GM23338 (cell line): ENCODE measurements around the gene CACNA1G. TPM values are rescaled to one million over a fixed set of nuclear protein-coding genes. Genes with fewer than 3 reads are reported as not detected.

Experiments
- ATAC-seq: fragments of 200-7000 bp; cut with Tn5 transposase; 3 replicates; pipeline ENCODE4 v1.9.1; 2020
- DNase-seq: peaks from one replicate; pipeline ENCODE4 v3.0.0-alpha.2; 2015; ENCODE audit warnings: low spot score
- H2AFZ ChIP-seq: fragments of 200-600 bp; sonication (generic); 2 replicates; pipeline ENCODE4 v1.8.0; 2016; ENCODE audit warnings: antibody characterized with exemption, mild to moderate bottlenecking, moderate library complexity
- H3F3A ChIP-seq: fragments of 200-600 bp; sonication (generic); replicated peaks from 2 replicates; pipeline ENCODE4 v1.8.0; 2017; ENCODE audit warnings: antibody characterized with exemption, mixed run types, low read depth
- H3K27ac ChIP-seq: fragments of 200-600 bp; sonication (generic); 2 replicates; pipeline ENCODE4 v1.6.1; 2016; ENCODE audit warnings: low read depth
- H3K27me3 ChIP-seq: fragments of 200-600 bp; sonication (generic); 2 replicates; pipeline ENCODE4 v1.8.0; 2016; ENCODE audit warnings: mild to moderate bottlenecking, mixed run types, moderate library complexity; ENCODE audit not compliant: insufficient read depth
- H3K36me3 ChIP-seq: fragments of 200-600 bp; sonication (generic); 2 replicates; pipeline ENCODE4 v1.8.0; 2016; ENCODE audit warnings: mild to moderate bottlenecking; ENCODE audit not compliant: insufficient read depth
- H3K4me1 ChIP-seq: fragments of 200-600 bp; sonication (generic); 2 replicates; pipeline ENCODE4 v1.8.0; 2016; ENCODE audit warnings: mild to moderate bottlenecking, moderate library complexity; ENCODE audit not compliant: insufficient read depth
- H3K4me2 ChIP-seq: fragments of 200-600 bp; sonication (generic); 2 replicates; pipeline ENCODE4 v1.7.1; 2017; ENCODE audit warnings: mixed run types
- H3K4me3 ChIP-seq: fragments of 200-600 bp; sonication (generic); 2 replicates; pipeline ENCODE4 v1.6.1; 2016; ENCODE audit warnings: mixed run types
- H3K79me2 ChIP-seq: fragments of 200-600 bp; sonication (generic); replicated peaks from 2 replicates; pipeline ENCODE4 v1.8.0; 2017; ENCODE audit warnings: mild to moderate bottlenecking; ENCODE audit not compliant: insufficient read depth
- H3K9me2 ChIP-seq: fragments of 200-600 bp; sonication (generic); 2 replicates; pipeline ENCODE4 v1.8.0; 2017; ENCODE audit not compliant: insufficient read depth
- H4K20me1 ChIP-seq: fragments of 200-600 bp; sonication (generic); replicated peaks from 2 replicates; pipeline ENCODE4 v1.8.0; 2017; ENCODE audit warnings: mild to moderate bottlenecking; ENCODE audit not compliant: insufficient read depth
- H3K27ac Mint-ChIP-seq: 2 replicates; pipeline ENCODE4 v1.8.0; 2020; ENCODE audit warnings: inconsistent platforms, mild to moderate bottlenecking, moderate library complexity, mixed read lengths
- H3K27me3 Mint-ChIP-seq: 3 replicates; pipeline ENCODE4 v1.8.0; 2022; ENCODE audit warnings: low read depth, mild to moderate bottlenecking, moderate library complexity, mixed read lengths, inconsistent platforms; ENCODE audit not compliant: insufficient read depth, poor library complexity
- H3K36me3 Mint-ChIP-seq: 3 replicates; pipeline ENCODE4 v1.8.0; 2021; ENCODE audit warnings: low read depth, mild to moderate bottlenecking, inconsistent platforms, moderate library complexity, mixed read lengths
- H3K4me1 Mint-ChIP-seq: 3 replicates; pipeline ENCODE4 v1.8.0; 2020; ENCODE audit warnings: mild to moderate bottlenecking, inconsistent platforms, mixed read lengths
- H3K4me3 Mint-ChIP-seq: 3 replicates; pipeline ENCODE4 v1.8.0; 2021; ENCODE audit warnings: moderate library complexity, mild to moderate bottlenecking, inconsistent platforms, mixed read lengths
- H3K9me3 Mint-ChIP-seq: 3 replicates; pipeline ENCODE4 v1.8.0; 2020; ENCODE audit warnings: moderate library complexity, mild to moderate bottlenecking, inconsistent platforms, mixed read lengths
- CREB1 ChIP-seq: fragments of 250-450 bp; sonication (Bioruptor Pico); IDR thresholded peaks from 2 replicates; pipeline ENCODE4 v1.5.0; 2020; ENCODE audit warnings: low read depth, mild to moderate bottlenecking, moderate library complexity
- CTCF ChIP-seq, 2 experiments: fragments of 200-600 bp in 1 of 2; sonication (generic) in 1 of 2; conservative IDR thresholded peaks; 2 replicates each; pipeline versions ENCODE4 v1.5.1 to v1.6.1; 2016 to 2017; ENCODE audit warnings: antibody characterized with exemption in 2 of 2, low read depth in 2 of 2, mild to moderate bottlenecking in 2 of 2, moderate library complexity in 1 of 2
- EZH2 ChIP-seq: fragments of 200-600 bp; sonication (generic); IDR thresholded peaks from one replicate; pipeline ENCODE4 v1.8.0; 2017; ENCODE audit warnings: antibody characterized with exemption, mild to moderate bottlenecking, low read depth; ENCODE audit not compliant: unreplicated experiment
- EZH2phosphoT487 ChIP-seq: fragments of 200-600 bp; sonication (generic); IDR thresholded peaks from one replicate; pipeline ENCODE4 v1.8.1; 2018; ENCODE audit warnings: antibody characterized with exemption; ENCODE audit not compliant: unreplicated experiment
- JUNB ChIP-seq: IDR thresholded peaks from one replicate; pipeline ENCODE4 v1.6.1; 2016; ENCODE audit warnings: antibody characterized with exemption; ENCODE audit not compliant: unreplicated experiment
- POLR2AphosphoS5 ChIP-seq: IDR thresholded peaks from 2 replicates; pipeline ENCODE4 v1.6.1; 2016; ENCODE audit warnings: antibody characterized with exemption, low read depth
- REST ChIP-seq: IDR thresholded peaks from one replicate; pipeline ENCODE4 v1.6.1; 2018; ENCODE audit warnings: antibody characterized with exemption; ENCODE audit not compliant: unreplicated experiment
- STAT1 ChIP-seq: IDR thresholded peaks from one replicate; pipeline ENCODE4 v1.6.1; 2016; ENCODE audit warnings: antibody characterized with exemption; ENCODE audit not compliant: unreplicated experiment
- ZNF114 ChIP-seq: fragments of 250-450 bp; sonication (Bioruptor Pico); IDR thresholded peaks from 2 replicates; pipeline ENCODE4 v1.5.0; 2020; ENCODE audit warnings: mild to moderate bottlenecking, moderate library complexity
- ZNF331 ChIP-seq: fragments of 250-450 bp; sonication (Bioruptor Pico); IDR thresholded peaks from 2 replicates; pipeline ENCODE4 v1.5.0; 2020; ENCODE audit warnings: low read depth, mild to moderate bottlenecking, moderate library complexity
- polyA plus RNA-seq: library from polyadenylated mRNA; unstranded; fragments of >200 nt; fragmentation: Nextera tagmentation; extraction: Ambion mirVana; gene quantifications from 2 replicates; pipeline ENCODE4 v1.2.1, GENCODE V29; 2016
- total RNA-seq: library from RNA; depleted of rRNA; stranded (reverse); fragments of >200 nt; shearing (Covaris generic); gene quantifications from 2 replicates; pipeline ENCODE4 v1.2.3, GENCODE V29; 2014
- TF ChIP-seq, protein P1 (sequence below): IDR thresholded peaks from 2 replicates; pipeline ENCODE4 v1.6.1; 2016; ENCODE audit warnings: antibody characterized with exemption

CACNA1G gene
- total and polyA plus RNA-seq, 2 experiments from 2014 or later = 1.4 to 5.1 TPM

DNA sequence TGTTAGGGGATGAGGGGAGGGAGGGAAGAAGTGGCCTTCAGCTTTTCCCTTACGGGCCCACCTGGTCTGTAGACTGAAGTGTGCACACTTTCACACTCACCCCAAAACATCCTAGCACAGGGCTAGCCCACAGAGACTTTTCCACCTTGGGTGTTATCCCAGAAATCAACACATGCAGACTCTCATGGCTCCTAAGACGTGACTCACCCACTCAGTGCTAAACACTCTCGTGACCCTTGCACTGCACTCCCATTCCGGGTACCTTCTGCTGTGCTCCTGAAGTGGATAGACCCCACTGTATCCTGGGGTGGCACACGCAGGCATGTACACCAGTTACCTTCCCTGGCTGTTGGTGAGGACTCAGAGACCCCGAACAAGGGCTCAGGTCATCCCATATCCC is 51.1 kb downstream of the CACNA1G start (continued):
- TF ChIP-seq REST (no peak), JUNB (no peak), EZH2 (no peak), ZNF114 (CRISPR knock-in tag) (no peak), CTCF (conservative IDR thresholded peaks at IDR 0.05; ENCODE audit: low read depth in 2 of 2) (no peak)
- TF ChIP-seq, protein P1, sequence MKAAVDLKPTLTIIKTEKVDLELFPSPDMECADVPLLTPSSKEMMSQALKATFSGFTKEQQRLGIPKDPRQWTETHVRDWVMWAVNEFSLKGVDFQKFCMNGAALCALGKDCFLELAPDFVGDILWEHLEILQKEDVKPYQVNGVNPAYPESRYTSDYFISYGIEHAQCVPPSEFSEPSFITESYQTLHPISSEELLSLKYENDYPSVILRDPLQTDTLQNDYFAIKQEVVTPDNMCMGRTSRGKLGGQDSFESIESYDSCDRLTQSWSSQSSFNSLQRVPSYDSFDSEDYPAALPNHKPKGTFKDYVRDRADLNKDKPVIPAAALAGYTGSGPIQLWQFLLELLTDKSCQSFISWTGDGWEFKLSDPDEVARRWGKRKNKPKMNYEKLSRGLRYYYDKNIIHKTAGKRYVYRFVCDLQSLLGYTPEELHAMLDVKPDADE = no peak

- TF ChIP-seq EZH2phosphoT487 = no peak
- TF ChIP-seq STAT1 = no peak
- no peak for TF ChIP-seq ZNF114 (CRISPR knock-in tag)
- TF ChIP-seq JUNB = no peak
- TF ChIP-seq ZNF331 (CRISPR knock-in tag) = no peak
- TF ChIP-seq CREB1 (CRISPR knock-in tag) = no peak
- no peak for TF ChIP-seq POLR2AphosphoS5
- Histone ChIP-seq H3K4me1 (peaks cover 4% of the 10 kb centered on the region; the same call in 1 of the 2 replicates), H3K9me2 (no peaks in the 10 kb centered on the region), H3K4me2 (no peak overlapping the region), H3K4me3 (no peak overlapping the region), H3K27ac (no peak overlapping the region), H4K20me1 (no peaks in the 10 kb centered on the region), H3F3A (no peaks in the 10 kb centered on the region), H3K27me3 (no peaks in the 10 kb centered on the region), H3K36me3 (no peaks in the 10 kb centered on the region), H3K79me2 (no peaks in the 10 kb centered on the region), H2AFZ (no peak overlapping the region)
- Mint-ChIP-seq H3K27me3 (peaks cover 4% of the 10 kb centered on the region), H3K36me3 (no peaks in the 10 kb centered on the region; the same call in 1 of the 3 replicates), H3K4me1 (peaks cover 18% of the 10 kb centered on the region), H3K9me3 (no peaks in the 10 kb centered on the region), H3K27ac (no peak overlapping the region), H3K4me3 (no peak overlapping the region)
- no peak for ATAC-seq
- DNase-seq = no peak
Observed at GRCh38 chr17:50612281-50612680, 51.8 kb downstream of the CACNA1G start.
